Activated effector memory CD4-positive, alpha-beta T cell treated with anti-CD3 and anti-CD28 coated beads, Interleukin-2, amount 50 U/mL, for 16 hours (primary cell): ENCODE results near the gene INTS3.
A peak's percentile ranks its signal among the peaks of the same experiment; 100 is the strongest.

Experiments used
- DNase-seq: peaks from one replicate; pipeline ENCODE4 v3.0.0-alpha.2; 2020

INTS3 gene

DNA sequence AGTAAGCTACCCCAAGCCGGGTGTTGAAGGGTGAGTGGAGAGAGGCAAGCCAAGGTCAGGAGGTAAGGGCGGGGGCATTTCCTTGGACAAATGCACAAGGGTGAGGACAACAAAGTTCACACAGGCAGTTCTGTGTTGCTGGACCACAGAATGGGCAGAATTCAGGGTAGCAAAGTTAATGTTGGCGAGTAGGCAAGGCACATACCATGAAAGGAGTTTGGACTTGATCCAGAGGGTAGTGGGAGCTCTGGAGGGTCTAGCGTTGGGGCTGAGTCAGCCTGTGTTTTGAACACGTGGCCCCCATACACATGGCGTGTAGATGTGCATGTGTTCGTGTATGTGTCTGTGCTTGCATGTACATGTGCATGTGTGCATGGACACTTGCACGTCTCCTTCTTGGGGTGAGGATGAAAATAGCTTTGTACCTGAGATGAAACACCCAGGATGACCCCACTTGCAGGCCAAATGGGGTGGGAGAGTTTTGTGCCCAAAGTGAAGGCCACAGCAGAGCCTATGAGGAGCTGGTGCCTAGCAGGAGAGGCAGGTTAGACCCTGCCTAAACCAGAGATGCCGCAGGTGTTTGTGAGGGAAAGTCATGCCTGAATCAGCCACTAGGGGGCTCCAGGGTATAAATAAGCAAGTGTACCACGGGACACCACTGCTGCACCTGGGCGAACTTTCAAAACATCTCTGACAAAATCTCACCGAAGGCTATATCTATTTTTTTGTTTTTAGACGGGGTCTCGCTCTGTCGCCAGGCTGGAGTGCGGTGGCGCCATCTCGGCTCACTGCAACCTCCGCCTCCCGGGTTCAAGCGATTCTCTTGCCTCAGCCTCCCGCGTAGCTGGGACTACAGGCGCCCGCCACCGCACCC, 69.2 kb downstream of the INTS3 start:
- peak; percentile 92 for DNase-seq

DNA sequence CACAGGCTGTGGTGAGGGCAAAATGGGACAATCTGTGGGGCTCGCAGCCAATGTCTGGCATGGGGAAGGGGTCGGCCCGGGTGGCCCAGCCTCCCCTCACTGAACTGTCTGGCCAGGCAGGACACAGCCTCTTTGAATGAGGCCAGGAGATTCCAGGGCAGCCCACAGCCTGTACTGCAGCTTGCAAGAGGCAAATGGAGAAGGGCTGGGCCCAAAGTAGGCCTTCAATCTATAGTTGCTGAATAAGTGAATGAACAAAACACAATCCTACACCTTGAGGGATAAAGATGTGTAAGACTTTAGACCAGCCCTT, 70.6 kb downstream of the INTS3 start:
- no peak for DNase-seq

DNA sequence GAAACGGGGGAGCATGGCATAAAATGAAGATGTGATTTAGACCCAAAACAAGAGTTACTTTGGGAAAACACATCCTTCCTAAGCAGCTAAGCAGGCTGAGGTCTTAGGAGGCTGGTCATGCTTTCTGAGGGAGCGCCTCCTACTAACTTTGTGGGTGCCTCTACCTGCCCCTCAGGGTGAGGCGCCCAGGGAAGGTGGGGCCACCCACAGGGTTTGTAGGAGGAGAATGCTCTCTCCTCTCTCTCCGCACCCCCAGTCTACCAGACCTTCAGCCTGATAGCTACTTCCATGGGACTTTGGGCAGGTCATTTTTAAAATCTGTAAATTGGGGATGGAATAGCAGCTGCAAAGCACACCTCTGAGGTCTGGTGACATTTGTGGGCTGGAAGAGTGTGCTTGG, 71.2 kb downstream of the INTS3 start:
- DNase-seq: no peak

DNA sequence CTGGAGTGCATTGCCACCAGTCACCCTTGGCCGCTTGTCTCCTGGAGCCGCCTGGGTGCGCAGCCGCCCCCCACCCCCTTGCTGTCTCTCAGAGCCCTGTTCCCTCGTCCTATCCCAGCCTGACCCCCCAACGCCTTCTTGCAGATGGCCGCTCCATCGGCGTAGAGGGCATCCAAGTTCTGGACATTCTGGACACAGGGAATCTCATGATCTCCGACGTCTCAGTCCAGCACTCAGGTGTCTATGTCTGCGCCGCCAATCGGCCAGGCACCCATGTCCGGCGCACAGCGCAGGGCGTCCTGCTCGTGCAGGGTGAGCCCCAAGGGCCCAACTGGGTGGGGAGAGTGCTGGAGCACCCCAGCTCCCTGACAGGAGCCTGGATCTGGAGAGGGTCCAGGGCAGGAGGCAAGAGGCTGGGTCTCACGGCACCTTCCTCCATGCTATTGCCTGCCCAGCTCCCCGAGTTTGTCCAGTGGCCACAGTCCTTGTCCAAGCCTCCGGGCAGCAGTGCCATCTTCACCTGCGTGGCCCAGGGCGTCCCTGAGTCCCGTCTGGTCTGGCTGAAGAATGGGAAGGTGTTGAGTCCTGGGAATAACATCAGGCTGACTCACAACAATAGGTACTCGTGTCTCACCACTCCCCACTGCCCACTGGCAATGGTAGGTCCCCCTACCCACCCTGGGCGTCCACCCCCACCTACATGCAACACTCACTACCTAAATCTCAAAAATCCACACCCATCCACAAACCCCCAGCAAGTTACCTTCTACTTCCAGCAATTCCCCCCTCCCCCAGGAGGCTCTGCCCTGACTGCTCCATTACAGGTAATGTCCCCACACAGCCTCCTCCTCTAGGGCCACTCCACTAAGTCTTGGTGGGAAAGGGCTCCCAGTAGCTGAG, 72.0 kb downstream of the INTS3 start:
- DNase-seq: no peak

DNA sequence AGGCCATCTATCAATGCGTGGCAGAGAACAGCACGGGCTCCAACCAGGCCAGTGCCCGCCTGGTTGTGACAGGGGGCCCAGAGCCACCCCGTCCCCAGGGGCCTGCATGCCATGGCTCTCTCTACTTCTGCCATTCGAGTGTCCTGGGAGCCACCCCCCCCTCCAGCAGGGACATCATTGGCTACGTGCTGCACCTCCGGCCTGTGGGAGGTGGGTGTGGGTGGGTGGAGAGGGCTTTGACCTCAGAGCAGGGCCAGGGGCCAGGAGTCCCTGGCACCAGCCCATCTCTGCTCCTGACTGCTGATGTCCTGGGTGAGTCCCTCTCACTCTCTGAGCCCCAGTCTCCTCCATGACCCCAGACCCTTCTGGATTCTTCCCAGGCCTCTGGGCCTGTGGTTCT, 72.7 kb downstream of the INTS3 start:
- no peak for DNase-seq

DNA sequence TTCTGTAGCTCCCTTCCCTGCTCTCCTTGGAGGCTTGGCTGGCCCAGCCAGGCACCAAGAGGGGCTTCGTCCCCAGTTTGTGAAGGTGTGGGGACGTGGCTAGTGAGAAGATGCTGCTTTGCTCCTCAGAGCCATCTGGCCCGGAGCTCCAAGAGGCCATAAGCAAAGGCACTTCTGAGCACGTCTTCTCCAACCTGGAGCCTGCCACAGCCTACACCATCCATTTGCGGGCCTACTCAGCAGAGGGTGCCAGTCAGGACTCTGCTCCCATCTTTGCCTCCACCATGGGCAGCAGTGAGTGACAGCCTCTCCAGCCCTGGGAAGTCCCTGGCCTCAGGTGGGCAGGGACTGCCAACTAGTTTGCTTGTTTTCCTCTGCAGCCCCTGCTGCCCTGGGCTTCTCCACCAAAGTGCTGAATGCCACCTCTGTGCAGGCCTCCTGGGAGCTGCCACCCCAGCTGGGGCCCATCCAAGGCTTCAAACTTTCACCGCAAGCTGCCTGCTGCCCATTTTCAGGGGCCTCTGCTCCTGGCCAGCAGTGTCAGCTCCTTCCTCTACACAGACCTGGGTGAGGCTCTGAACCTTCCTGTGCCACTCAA, 73.3 kb downstream of the INTS3 start:
- no peak for DNase-seq

DNA sequence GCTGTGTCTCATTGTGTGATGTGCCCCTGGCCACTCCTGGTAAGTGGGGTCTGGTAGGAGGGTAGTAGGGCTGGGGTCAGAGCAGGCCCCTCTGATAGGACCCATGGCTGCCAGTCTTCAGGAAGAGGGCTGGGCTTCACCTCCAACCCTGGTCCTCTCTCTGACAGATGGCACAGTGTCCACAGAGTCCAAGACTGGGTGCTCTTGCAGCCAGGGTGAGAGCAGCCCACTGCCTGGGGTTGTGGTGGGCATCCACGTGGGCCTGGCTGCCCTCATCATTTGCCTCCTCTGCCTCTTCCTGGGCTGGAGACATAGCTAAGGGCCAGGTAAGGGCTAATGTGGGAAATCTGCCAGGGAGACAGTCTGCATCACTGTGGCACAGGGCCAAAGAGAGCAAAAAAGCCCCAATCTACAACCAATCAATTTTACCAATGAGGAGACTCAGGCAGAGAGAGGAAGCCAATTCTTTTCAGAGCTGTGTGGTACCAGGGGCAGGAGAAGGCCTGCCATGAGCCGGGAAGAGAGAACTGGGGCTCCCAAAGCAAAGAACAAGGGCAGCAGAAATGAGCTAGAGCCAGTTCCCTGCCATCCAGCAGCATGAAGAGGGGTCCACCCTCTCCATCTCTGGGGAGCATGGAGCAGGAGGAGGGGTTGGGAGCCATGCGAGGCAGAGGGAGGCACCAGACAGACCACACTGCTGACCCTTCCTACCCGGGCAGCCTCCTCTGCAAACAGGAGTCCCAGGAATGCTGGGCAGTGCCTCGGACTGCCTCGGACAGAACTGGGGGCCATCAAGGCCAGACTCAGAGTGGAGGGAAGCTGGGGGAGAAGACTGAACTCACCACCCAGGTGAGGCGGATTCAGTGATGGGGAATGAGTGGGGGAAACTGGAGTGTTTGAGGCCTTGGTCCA, 74.2 kb downstream of the INTS3 start:
- peak; percentile 47 for DNase-seq

DNA sequence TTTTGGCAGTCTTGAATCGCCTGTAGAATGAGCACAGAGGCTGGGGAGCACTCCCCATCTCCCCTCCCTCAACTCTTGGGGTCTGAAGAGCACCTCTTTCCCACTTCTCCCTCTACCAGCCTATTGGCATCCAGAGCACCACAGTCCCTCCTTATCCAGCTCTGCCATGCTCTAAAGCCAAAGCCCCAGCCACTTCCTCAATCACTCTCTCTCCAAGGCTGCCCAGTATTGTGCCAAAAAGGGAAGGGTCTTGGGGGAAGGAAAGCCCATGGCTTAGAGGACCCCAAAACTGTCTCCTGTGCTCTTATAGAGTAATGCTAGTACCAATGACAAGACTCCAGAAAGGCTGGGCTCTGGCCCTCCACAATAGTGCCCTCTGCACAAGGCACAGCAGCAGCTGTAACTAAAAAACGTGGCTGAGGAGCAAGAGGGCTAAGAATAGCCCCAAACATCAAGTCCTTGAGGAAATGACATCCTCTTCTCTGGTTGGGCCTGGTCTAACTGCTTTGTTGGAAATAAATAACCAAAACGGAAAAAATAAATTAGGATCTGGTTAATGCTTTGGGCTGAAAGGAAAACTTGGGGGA, 75.7 kb downstream of the INTS3 start:
- DNase-seq: no peak

DNA sequence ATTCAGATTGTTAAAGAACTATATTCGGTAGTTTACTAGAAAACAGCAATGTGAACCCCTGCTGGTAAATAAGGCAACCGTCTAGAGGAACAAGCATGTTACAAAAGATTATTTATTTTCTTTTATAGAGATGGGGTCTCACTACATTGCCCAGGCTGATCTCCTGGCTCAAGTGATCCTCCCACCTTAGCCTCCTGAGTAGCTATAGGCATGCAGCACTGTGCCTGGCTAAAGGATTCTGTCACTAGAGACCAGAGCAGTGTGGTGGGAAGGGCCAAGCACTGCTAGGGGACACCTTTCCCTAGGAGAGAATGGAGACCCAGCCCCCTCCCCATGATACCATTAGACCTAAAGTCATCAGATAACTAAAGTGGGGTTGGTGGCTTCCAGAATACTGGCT, 76.3 kb downstream of the INTS3 start:
- DNase-seq: no peak

DNA sequence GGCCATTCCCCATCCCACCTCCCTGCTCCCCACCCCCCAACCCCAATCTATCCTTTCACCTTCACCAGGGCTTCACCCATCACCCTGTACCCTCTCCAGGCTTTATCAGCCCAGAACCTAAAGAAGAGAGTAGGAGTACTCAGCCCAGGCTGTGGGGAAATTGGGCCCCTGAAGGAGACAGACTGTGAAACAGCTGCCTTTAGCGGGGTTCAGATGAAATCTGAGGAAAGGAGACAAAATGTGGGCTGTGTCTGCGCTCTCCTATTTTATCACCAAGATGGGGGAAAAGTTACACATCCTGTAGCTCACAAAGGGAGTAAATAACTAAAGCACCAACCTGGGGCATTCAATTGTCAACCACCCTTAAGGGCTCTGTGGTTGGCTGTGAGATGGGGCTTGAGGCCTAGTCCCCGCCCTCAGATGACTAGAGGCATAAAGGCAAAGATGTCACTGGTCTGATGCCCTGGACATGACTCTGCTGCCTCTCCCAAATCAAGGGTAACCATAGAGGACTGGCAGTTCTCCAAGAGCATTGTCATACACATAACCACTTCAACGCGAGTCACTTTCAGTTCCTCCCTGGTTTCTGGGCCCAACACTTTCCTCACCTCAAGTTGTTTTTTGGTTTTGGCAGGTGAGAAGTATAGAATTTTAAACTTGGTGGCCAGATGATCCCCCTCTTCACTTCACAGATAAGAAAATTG, 77.3 kb downstream of the INTS3 start:
- peak; percentile 79 for DNase-seq

DNA sequence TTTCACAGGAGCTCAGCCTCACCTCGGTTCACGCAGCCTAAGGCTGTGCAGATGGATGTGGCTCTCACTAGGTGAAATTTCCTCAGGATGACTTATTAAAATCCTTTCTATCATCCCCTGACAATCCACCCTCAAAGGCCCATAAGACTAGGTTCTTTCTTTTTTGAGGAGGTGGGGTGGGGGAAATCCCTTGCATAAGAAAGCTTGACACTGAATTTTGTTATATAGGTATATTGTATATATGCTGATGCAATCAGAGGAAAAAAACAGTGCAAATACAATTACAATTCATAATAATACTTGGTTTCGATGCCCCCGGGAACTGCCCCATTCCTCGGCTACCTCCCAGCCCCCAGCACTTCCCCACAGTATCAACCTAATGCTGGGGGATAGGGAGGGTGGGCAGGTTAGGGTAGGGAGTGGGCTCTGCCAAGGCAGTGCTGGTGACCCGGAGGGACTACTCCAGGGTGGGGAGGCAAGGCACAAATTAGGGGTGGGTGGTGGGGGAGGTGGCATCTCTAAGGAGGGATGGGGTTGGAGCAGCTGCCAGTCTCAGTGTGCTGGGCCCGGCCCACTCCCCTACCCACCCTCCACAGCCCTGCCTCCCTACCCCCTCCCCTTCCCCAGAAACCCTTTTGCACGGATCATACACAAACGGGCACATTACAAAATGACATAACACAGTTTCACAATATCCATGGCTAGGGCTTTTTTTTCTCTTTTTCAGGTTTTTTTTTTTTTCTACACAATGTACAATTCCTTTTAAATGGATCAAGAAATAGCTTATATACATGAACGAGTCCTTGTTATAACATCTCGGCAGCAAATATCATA, 78.3 kb downstream of the INTS3 start:
- no peak for DNase-seq

DNA sequence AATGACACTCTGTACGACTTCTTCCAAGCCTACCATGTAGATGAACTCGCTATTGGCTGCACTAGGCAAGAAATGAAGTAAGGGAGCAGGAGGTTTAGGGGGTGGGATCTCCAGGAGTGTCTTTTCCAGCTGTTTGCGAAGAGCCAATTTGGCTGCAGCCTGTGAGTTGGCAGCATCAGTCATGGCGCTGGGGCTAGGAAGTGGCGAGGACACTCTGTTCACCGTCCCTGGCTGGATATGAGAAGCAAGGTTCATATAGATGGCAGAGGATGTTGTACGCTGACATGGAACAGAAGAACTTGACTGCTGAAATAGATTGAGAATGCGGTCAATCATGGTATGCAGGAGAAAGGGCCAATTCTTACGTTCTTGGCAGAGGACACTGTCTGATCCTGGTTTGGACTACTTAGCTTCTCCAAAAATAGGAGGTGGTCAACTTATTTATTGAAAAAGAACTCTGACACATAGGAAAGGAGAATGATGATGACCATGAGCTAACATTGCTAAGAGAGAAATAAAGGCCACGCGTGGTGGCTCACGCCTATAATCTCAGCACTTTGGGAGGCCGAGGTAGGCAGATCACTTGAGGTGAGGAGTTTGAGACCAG, 88.5 kb downstream of the INTS3 start:
- DNase-seq: no peak

DNA sequence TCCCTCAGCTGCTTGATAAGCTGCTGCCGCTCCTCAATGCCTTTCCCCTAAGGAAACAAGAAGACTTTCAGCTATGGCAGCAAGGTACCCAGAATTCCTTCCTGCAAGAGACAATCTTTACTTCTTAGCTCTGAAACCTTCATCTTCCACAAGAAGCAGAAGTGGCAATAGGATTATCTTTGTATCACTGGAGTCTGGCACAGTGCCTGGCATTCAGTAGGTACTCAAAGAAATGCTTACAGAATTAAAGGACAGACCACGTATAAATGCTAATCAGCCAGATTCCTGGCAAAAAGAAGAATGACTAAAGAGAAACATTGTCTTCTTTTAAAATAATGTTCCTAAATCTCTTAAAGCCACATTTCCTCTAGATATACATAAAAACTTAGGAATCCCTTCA, 91.0 kb downstream of the INTS3 start:
- no peak for DNase-seq
